WTC11 (cell line): ENCODE results near the gene PRPF8. TPM values are rescaled to one million over a fixed set of nuclear protein-coding genes. Genes with fewer than 3 reads are reported as not detected.
A peak's percentile ranks its signal among the peaks of the same experiment; 100 is the strongest.

Source experiments
- ATF1 ChIP-seq: sonication (generic); formaldehyde crosslinking; IDR thresholded peaks from 2 replicates; pipeline ENCODE4 v1.8.1; 2023; ENCODE audit warnings: mild to moderate bottlenecking, moderate library complexity, missing genetic modification reagents
- FOXJ3 ChIP-seq: sonication (generic); formaldehyde crosslinking; IDR thresholded peaks from 2 replicates; pipeline ENCODE4 v1.9.0; 2021; ENCODE audit warnings: missing genetic modification reagents, mild to moderate bottlenecking, borderline replicate concordance
- GABPB1 ChIP-seq: sonication (generic); formaldehyde crosslinking; IDR thresholded peaks from 2 replicates; pipeline ENCODE4 v1.8.1; 2023; ENCODE audit warnings: mild to moderate bottlenecking, missing genetic modification reagents
- HMGA2 ChIP-seq: fragments of 250-450 bp; sonication (Bioruptor Pico); IDR thresholded peaks from 2 replicates; pipeline ENCODE4 v1.4.0; 2021; ENCODE audit warnings: mild to moderate bottlenecking, moderate library complexity
- JAZF1 ChIP-seq: fragments of 250-450 bp; sonication (Bioruptor Pico); IDR thresholded peaks from 2 replicates; pipeline ENCODE4 v1.9.0; 2021; ENCODE audit warnings: moderate library complexity, mild to moderate bottlenecking, inconsistent platforms
- MYBL2 ChIP-seq: sonication (generic); formaldehyde crosslinking; IDR thresholded peaks from 2 replicates; pipeline ENCODE4 v1.8.1; 2023; ENCODE audit warnings: mild to moderate bottlenecking, moderate library complexity, missing genetic modification reagents
- PRRX2 ChIP-seq: fragments of 250-450 bp; sonication (Bioruptor Pico); IDR thresholded peaks from 2 replicates; pipeline ENCODE4 v1.8.0; 2021; ENCODE audit warnings: mild to moderate bottlenecking
- SP1 ChIP-seq: sonication (generic); formaldehyde crosslinking; conservative IDR thresholded peaks from 2 replicates; pipeline ENCODE4 v1.8.1; 2022; ENCODE audit warnings: missing genetic modification reagents
- ZBTB21 ChIP-seq: sonication (generic); formaldehyde crosslinking; IDR thresholded peaks from 2 replicates; pipeline ENCODE4 v1.8.1; 2023; ENCODE audit warnings: mild to moderate bottlenecking, missing genetic modification reagents, borderline replicate concordance
- ZNF121 ChIP-seq: sonication (generic); formaldehyde crosslinking; IDR thresholded peaks from 2 replicates; pipeline ENCODE4 v1.8.0; 2023; ENCODE audit warnings: missing genetic modification reagents
- ZNF396 ChIP-seq: fragments of 250-450 bp; sonication (Bioruptor Pico); IDR thresholded peaks from 2 replicates; pipeline ENCODE4 v1.8.0; 2021; ENCODE audit warnings: mild to moderate bottlenecking, moderate library complexity, borderline replicate concordance
- ZNF416 ChIP-seq: fragments of 250-450 bp; sonication (Bioruptor Pico); IDR thresholded peaks from 2 replicates; pipeline ENCODE4 v1.9.0; 2021; ENCODE audit warnings: mild to moderate bottlenecking, inconsistent platforms
- ZNF671 ChIP-seq: fragments of 250-450 bp; sonication (Bioruptor Pico); IDR thresholded peaks from 2 replicates; pipeline ENCODE4 v1.8.0; 2021; ENCODE audit warnings: mild to moderate bottlenecking
- total RNA-seq: library from RNA; stranded (reverse); gene quantifications from 3 replicates; pipeline ENCODE4 v1.2.3, GENCODE V29; 2021
- TF ChIP-seq, protein P1 (sequence below): sonication (generic); formaldehyde crosslinking; IDR thresholded peaks from 2 replicates; pipeline ENCODE4 v1.8.0; 2022; ENCODE audit warnings: mild to moderate bottlenecking, missing genetic modification reagents
- TF ChIP-seq, protein P2 (sequence below): sonication (generic); formaldehyde crosslinking; IDR thresholded peaks from 2 replicates; pipeline ENCODE4 v1.8.1; 2023; ENCODE audit warnings: mild to moderate bottlenecking, missing genetic modification reagents, moderate library complexity
- TF ChIP-seq, protein P3 (sequence below): fragments of 250-450 bp; sonication (Bioruptor Pico); IDR thresholded peaks from 2 replicates; pipeline ENCODE4 v1.9.0; 2021; ENCODE audit warnings: mild to moderate bottlenecking
- TF ChIP-seq, protein P4 (sequence below): sonication (generic); formaldehyde crosslinking; IDR thresholded peaks from 2 replicates; pipeline ENCODE4 v1.8.0; 2022; ENCODE audit warnings: mild to moderate bottlenecking, missing genetic modification reagents
- TF ChIP-seq, protein P5 (sequence below): sonication (generic); formaldehyde crosslinking; IDR thresholded peaks from 2 replicates; pipeline ENCODE4 v1.8.0; 2022; ENCODE audit warnings: mild to moderate bottlenecking, missing genetic modification reagents
- TF ChIP-seq, protein P6 (sequence below): sonication (generic); formaldehyde crosslinking; IDR thresholded peaks from 2 replicates; pipeline ENCODE4 v1.8.0; 2023; ENCODE audit warnings: missing genetic modification reagents, mild to moderate bottlenecking, borderline replicate concordance
- TF ChIP-seq, protein P7 (sequence below): fragments of 250-450 bp; sonication (Bioruptor Pico); IDR thresholded peaks from 2 replicates; pipeline ENCODE4 v1.9.0; 2021; ENCODE audit warnings: mild to moderate bottlenecking, borderline replicate concordance
- TF ChIP-seq, protein P8 (sequence below): fragments of 250-450 bp; sonication (Bioruptor Pico); IDR thresholded peaks from 2 replicates; pipeline ENCODE4 v2.1.2; 2022; ENCODE audit warnings: mild to moderate bottlenecking, moderate library complexity
- TF ChIP-seq, protein P9 (sequence below): sonication (generic); formaldehyde crosslinking; conservative IDR thresholded peaks from 2 replicates; pipeline ENCODE4 v1.8.1; 2022; ENCODE audit warnings: mild to moderate bottlenecking, missing genetic modification reagents

PRPF8 gene
- total RNA-seq, 1 experiment from 2014 or later: 388 TPM

DNA sequence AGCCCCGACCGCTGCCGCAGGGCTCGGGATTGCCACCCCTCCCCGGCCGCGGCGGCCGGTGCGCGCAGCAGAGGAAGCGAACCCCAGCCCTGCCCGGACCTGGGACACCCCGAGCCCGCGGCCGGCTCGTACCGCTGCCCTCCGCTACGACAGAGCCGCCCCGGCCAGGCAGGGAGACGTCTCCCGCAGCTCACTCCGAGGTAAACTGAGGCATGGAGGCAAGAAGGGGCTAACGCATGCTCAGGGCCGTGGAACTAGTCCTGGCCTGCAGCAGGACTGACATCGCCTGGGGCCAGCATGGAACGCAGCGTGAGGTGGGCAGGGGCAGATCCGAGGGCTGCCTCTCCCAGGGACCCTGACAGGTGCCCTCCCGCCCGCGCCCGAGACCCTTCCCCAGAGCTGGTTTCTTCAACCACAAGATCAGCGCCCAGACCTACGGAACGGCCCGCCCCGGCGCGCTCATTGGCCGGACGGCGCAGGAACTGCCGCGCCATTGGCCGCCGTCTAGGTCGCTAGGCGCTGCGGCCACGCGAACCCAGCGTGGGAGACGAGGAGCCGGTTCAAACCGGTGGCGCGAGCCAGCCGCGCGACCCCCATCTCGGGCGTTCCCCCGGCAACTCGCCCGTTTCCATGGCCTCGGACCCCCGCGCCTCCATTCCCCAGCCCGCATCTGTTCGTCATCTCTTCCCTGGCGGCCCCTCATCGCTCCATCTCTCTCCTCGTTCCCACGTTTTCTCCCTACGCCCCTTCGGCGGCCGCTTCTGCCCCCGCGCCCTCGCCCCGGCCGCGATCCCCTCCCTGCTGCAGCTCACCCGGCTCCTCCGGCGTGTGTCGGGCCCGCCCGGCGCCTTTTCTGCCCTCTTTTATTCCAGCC is 56.4 kb downstream of the PRPF8 start, which contains the start of gene SLC43A2 (continued):
- TF ChIP-seq ZNF121: no peak
- TF ChIP-seq ZNF396 (CRISPR knock-in tag): no peak
- no peak for TF ChIP-seq ZNF416 (CRISPR knock-in tag)
- TF ChIP-seq, protein P1, sequence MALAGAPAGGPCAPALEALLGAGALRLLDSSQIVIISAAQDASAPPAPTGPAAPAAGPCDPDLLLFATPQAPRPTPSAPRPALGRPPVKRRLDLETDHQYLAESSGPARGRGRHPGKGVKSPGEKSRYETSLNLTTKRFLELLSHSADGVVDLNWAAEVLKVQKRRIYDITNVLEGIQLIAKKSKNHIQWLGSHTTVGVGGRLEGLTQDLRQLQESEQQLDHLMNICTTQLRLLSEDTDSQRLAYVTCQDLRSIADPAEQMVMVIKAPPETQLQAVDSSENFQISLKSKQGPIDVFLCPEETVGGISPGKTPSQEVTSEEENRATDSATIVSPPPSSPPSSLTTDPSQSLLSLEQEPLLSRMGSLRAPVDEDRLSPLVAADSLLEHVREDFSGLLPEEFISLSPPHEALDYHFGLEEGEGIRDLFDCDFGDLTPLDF (CRISPR knock-in tag): no peak
- no peak for TF ChIP-seq ZNF671 (CRISPR knock-in tag)
- TF ChIP-seq, protein P2, sequence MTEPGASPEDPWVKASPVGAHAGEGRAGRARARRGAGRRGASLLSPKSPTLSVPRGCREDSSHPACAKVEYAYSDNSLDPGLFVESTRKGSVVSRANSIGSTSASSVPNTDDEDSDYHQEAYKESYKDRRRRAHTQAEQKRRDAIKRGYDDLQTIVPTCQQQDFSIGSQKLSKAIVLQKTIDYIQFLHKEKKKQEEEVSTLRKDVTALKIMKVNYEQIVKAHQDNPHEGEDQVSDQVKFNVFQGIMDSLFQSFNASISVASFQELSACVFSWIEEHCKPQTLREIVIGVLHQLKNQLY: no peak
- TF ChIP-seq, protein P3, sequence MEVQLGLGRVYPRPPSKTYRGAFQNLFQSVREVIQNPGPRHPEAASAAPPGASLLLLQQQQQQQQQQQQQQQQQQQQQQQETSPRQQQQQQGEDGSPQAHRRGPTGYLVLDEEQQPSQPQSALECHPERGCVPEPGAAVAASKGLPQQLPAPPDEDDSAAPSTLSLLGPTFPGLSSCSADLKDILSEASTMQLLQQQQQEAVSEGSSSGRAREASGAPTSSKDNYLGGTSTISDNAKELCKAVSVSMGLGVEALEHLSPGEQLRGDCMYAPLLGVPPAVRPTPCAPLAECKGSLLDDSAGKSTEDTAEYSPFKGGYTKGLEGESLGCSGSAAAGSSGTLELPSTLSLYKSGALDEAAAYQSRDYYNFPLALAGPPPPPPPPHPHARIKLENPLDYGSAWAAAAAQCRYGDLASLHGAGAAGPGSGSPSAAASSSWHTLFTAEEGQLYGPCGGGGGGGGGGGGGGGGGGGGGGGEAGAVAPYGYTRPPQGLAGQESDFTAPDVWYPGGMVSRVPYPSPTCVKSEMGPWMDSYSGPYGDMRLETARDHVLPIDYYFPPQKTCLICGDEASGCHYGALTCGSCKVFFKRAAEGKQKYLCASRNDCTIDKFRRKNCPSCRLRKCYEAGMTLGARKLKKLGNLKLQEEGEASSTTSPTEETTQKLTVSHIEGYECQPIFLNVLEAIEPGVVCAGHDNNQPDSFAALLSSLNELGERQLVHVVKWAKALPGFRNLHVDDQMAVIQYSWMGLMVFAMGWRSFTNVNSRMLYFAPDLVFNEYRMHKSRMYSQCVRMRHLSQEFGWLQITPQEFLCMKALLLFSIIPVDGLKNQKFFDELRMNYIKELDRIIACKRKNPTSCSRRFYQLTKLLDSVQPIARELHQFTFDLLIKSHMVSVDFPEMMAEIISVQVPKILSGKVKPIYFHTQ (CRISPR knock-in tag): no peak
- TF ChIP-seq, protein P4, sequence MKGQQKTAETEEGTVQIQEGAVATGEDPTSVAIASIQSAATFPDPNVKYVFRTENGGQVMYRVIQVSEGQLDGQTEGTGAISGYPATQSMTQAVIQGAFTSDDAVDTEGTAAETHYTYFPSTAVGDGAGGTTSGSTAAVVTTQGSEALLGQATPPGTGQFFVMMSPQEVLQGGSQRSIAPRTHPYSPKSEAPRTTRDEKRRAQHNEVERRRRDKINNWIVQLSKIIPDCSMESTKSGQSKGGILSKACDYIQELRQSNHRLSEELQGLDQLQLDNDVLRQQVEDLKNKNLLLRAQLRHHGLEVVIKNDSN (CRISPR knock-in tag): 0 out of 2 replicates have a peak, but pooled peaks have one; percentile 16
- TF ChIP-seq, protein P5, sequence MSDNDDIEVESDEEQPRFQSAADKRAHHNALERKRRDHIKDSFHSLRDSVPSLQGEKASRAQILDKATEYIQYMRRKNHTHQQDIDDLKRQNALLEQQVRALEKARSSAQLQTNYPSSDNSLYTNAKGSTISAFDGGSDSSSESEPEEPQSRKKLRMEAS (CRISPR knock-in tag): peak; percentile 82
- peak; percentile 15; the same call in 1 of the 2 replicates for TF ChIP-seq GABPB1 (CRISPR knock-in tag)
- no peak for TF ChIP-seq ATF1 (CRISPR knock-in tag)
- no peak for TF ChIP-seq JAZF1
- TF ChIP-seq, protein P6, sequence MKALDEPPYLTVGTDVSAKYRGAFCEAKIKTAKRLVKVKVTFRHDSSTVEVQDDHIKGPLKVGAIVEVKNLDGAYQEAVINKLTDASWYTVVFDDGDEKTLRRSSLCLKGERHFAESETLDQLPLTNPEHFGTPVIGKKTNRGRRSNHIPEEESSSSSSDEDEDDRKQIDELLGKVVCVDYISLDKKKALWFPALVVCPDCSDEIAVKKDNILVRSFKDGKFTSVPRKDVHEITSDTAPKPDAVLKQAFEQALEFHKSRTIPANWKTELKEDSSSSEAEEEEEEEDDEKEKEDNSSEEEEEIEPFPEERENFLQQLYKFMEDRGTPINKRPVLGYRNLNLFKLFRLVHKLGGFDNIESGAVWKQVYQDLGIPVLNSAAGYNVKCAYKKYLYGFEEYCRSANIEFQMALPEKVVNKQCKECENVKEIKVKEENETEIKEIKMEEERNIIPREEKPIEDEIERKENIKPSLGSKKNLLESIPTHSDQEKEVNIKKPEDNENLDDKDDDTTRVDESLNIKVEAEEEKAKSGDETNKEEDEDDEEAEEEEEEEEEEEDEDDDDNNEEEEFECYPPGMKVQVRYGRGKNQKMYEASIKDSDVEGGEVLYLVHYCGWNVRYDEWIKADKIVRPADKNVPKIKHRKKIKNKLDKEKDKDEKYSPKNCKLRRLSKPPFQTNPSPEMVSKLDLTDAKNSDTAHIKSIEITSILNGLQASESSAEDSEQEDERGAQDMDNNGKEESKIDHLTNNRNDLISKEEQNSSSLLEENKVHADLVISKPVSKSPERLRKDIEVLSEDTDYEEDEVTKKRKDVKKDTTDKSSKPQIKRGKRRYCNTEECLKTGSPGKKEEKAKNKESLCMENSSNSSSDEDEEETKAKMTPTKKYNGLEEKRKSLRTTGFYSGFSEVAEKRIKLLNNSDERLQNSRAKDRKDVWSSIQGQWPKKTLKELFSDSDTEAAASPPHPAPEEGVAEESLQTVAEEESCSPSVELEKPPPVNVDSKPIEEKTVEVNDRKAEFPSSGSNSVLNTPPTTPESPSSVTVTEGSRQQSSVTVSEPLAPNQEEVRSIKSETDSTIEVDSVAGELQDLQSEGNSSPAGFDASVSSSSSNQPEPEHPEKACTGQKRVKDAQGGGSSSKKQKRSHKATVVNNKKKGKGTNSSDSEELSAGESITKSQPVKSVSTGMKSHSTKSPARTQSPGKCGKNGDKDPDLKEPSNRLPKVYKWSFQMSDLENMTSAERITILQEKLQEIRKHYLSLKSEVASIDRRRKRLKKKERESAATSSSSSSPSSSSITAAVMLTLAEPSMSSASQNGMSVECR (CRISPR knock-in tag): peak; percentile 56; the same call in 1 of the 2 replicates
- no peak for TF ChIP-seq PRRX2 (CRISPR knock-in tag)
- peak; percentile 73 for TF ChIP-seq MYBL2
- TF ChIP-seq, protein P7, sequence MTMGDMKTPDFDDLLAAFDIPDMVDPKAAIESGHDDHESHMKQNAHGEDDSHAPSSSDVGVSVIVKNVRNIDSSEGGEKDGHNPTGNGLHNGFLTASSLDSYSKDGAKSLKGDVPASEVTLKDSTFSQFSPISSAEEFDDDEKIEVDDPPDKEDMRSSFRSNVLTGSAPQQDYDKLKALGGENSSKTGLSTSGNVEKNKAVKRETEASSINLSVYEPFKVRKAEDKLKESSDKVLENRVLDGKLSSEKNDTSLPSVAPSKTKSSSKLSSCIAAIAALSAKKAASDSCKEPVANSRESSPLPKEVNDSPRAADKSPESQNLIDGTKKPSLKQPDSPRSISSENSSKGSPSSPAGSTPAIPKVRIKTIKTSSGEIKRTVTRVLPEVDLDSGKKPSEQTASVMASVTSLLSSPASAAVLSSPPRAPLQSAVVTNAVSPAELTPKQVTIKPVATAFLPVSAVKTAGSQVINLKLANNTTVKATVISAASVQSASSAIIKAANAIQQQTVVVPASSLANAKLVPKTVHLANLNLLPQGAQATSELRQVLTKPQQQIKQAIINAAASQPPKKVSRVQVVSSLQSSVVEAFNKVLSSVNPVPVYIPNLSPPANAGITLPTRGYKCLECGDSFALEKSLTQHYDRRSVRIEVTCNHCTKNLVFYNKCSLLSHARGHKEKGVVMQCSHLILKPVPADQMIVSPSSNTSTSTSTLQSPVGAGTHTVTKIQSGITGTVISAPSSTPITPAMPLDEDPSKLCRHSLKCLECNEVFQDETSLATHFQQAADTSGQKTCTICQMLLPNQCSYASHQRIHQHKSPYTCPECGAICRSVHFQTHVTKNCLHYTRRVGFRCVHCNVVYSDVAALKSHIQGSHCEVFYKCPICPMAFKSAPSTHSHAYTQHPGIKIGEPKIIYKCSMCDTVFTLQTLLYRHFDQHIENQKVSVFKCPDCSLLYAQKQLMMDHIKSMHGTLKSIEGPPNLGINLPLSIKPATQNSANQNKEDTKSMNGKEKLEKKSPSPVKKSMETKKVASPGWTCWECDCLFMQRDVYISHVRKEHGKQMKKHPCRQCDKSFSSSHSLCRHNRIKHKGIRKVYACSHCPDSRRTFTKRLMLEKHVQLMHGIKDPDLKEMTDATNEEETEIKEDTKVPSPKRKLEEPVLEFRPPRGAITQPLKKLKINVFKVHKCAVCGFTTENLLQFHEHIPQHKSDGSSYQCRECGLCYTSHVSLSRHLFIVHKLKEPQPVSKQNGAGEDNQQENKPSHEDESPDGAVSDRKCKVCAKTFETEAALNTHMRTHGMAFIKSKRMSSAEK (CRISPR knock-in tag): no peak
- TF ChIP-seq HMGA2 (CRISPR knock-in tag): no peak
- TF ChIP-seq, protein P8, sequence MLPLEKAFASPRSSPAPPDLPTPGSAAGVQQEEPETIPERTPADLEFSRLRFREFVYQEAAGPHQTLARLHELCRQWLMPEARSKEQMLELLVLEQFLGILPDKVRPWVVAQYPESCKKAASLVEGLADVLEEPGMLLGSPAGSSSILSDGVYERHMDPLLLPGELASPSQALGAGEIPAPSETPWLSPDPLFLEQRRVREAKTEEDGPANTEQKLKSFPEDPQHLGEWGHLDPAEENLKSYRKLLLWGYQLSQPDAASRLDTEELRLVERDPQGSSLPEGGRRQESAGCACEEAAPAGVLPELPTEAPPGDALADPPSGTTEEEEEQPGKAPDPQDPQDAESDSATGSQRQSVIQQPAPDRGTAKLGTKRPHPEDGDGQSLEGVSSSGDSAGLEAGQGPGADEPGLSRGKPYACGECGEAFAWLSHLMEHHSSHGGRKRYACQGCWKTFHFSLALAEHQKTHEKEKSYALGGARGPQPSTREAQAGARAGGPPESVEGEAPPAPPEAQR: no peak
- TF ChIP-seq, protein P9, sequence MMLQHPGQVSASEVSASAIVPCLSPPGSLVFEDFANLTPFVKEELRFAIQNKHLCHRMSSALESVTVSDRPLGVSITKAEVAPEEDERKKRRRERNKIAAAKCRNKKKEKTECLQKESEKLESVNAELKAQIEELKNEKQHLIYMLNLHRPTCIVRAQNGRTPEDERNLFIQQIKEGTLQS (CRISPR knock-in tag): no peak
- 0 out of 2 replicates have a peak, but pooled peaks have one; percentile 78 for TF ChIP-seq SP1
- TF ChIP-seq ZBTB21: no peak
- no peak for TF ChIP-seq FOXJ3 (CRISPR knock-in tag)
